OCI-LY7 (cell line): ENCODE data around the gene GLB1L. TPM values are rescaled to one million over a fixed set of nuclear protein-coding genes. Genes with fewer than 3 reads are reported as not detected.

ENCODE experiments used
- BruUV-seq: library from RNA; stranded (reverse); fragments of 400-500 nt; replicated peaks from 2 replicates; lab custom pipeline; 2021; lab: Mats Ljungman, UMichigan
- CTCF ChIA-PET: fragments of 300-600 bp; sonication (Branson Sonifier 250); formaldehyde crosslinking; loops from one replicate; lab custom pipeline; 2022; ENCODE audit warnings: antibody characterized with exemption; ENCODE audit not compliant: unreplicated experiment; lab: Charles Lee
- POLR2A ChIA-PET: fragments of 300-600 bp; sonication (Branson Sonifier 250); formaldehyde crosslinking; loops from one replicate; lab custom pipeline; 2022; ENCODE audit warnings: antibody characterized with exemption; lab: Charles Lee
- DNase-seq: peaks from one replicate; pipeline ENCODE4 v3.0.0-alpha.2; 2015; ENCODE audit warnings: low spot score
- H2AFZ ChIP-seq: fragments of 200-600 bp; sonication (generic), shearing (Covaris generic); 2 replicates; pipeline ENCODE4 v1.6.1; 2014; ENCODE audit warnings: mild to moderate bottlenecking, antibody characterized with exemption, low read length, moderate library complexity
- H3K27ac ChIP-seq: fragments of 200-600 bp; sonication (generic); 2 replicates; pipeline ENCODE4 v1.5.1; 2014; ENCODE audit warnings: mixed run types, low read depth, mild to moderate bottlenecking, moderate library complexity, low read length, inconsistent platforms; ENCODE audit not compliant: poor library complexity, severe bottlenecking
- H3K36me3 ChIP-seq: fragments of 200-600 bp; sonication (generic); 2 replicates; pipeline ENCODE4 v1.6.1; 2014; ENCODE audit warnings: mild to moderate bottlenecking, antibody characterized with exemption, low read length, moderate library complexity, mixed read lengths; ENCODE audit not compliant: insufficient read depth
- H3K4me1 ChIP-seq: fragments of 200-600 bp; sonication (generic); 2 replicates; pipeline ENCODE4 v1.5.1; 2014; ENCODE audit warnings: mild to moderate bottlenecking, low read length; ENCODE audit not compliant: insufficient read depth, poor library complexity, severe bottlenecking
- H3K4me2 ChIP-seq: fragments of 200-600 bp; sonication (generic); 2 replicates; pipeline ENCODE4 v1.6.1; 2014; ENCODE audit warnings: mild to moderate bottlenecking, low read length
- H3K4me3 ChIP-seq: fragments of 200-600 bp; sonication (generic); 2 replicates; pipeline ENCODE4 v1.5.1; 2014; ENCODE audit warnings: mild to moderate bottlenecking, low read depth, low read length; ENCODE audit not compliant: poor library complexity, severe bottlenecking
- H3K79me2 ChIP-seq: fragments of 200-600 bp; sonication (generic); 2 replicates; pipeline ENCODE4 v1.6.1; 2016; ENCODE audit warnings: low read depth, mild to moderate bottlenecking, low read length, moderate library complexity, mixed read lengths; ENCODE audit not compliant: insufficient read depth
- H3K9me2 ChIP-seq: fragments of 200-600 bp; sonication (generic); 2 replicates; pipeline ENCODE4 v1.6.1; 2016; ENCODE audit warnings: mild to moderate bottlenecking, low read length, mixed read lengths; ENCODE audit not compliant: insufficient read depth
- H3K9me3 ChIP-seq: fragments of 200-600 bp; sonication (generic); 2 replicates; pipeline ENCODE4 v1.6.1; 2014; ENCODE audit warnings: mild to moderate bottlenecking, mixed run types, low read length, mixed read lengths
- H4K20me1 ChIP-seq: fragments of 200-600 bp; sonication (generic); 2 replicates; pipeline ENCODE4 v1.6.1; 2014; ENCODE audit warnings: mild to moderate bottlenecking, antibody characterized with exemption, low read length, moderate library complexity, mixed read lengths; ENCODE audit not compliant: insufficient read depth
- CTCF ChIP-seq: fragments of 200-600 bp; sonication (generic); conservative IDR thresholded peaks from 2 replicates; pipeline ENCODE4 v1.5.1; 2014; ENCODE audit warnings: mild to moderate bottlenecking, antibody characterized with exemption, low read length, moderate library complexity, mixed read lengths
- EZH2phosphoT487 ChIP-seq: fragments of 200-600 bp; sonication (generic); IDR thresholded peaks from 2 replicates; pipeline ENCODE4 v1.6.1; 2018; ENCODE audit warnings: low read depth, borderline replicate concordance, mild to moderate bottlenecking, mixed run types, antibody characterized with exemption, low read length, moderate library complexity, mixed read lengths
- intact Hi-C: fragments of 100-400 bp; cut with micrococcal nuclease; formaldehyde crosslinking; loops from one replicate; pipeline ENCODE4 v1.10.0; 2022; ENCODE audit not compliant: unreplicated experiment
- total RNA-seq, 2 experiments: library from RNA; depleted of rRNA in 1 of 2; stranded (reverse); fragments of >200 nt in 1 of 2; shearing (Covaris generic) in 1 of 2; gene quantifications; 2 replicates each; pipeline ENCODE4 v1.2.3, GENCODE V29; 2014 to 2022

The GLB1L gene
- total RNA-seq, 2 experiments from 2014 or later, result 6.9 to 8.6 TPM

GRCh38 chr2:219250049-219250781 is 5.0 kb upstream of the GLB1L start:
- peak overlapping the region; percentile 93 for H3K4me2 ChIP-seq
- H2AFZ ChIP-seq, result no peak overlapping the region
- CTCF ChIA-PET, result interaction anchor here (2.0 to 3.3 kb wide), 2 partner anchors 28 to 45 kb away, joined by 10 to 13 read pairs; partner anchors contain the start of gene DNAJB2
- no peaks in the 10 kb centered on the region for H3K9me3 ChIP-seq
- no peak for TF ChIP-seq CTCF
- no peak for TF ChIP-seq EZH2phosphoT487
- POLR2A ChIA-PET, result interaction anchor here (0.6 to 3.5 kb wide), 11 partner anchors 8 to 310 kb away, joined by 3 to 28 read pairs (median 6); partner anchors contain the start of genes ANKZF1, ATG9A, CNPPD1 and ZFAND2B
- H3K4me3 ChIP-seq, result peak overlapping the region; percentile 84
- BruUV-seq, result TSS peak; percentile 68
- peaks cover 54% of the 10 kb centered on the region for H3K36me3 ChIP-seq
- peak overlapping the region; percentile 96 for H3K27ac ChIP-seq
- peak; percentile 40 for DNase-seq
- H3K79me2 ChIP-seq, result peaks cover 59% of the 10 kb centered on the region
- no peaks in the 10 kb centered on the region for H4K20me1 ChIP-seq
- intact Hi-C loops, result loop anchor here (10.0 kb wide), 1 partner anchor 355 kb away; no protein-coding TSS in a partner anchor
- H3K4me1 ChIP-seq, result peaks cover 78% of the 10 kb centered on the region
- H3K9me2 ChIP-seq, result no peaks in the 10 kb centered on the region

- no peaks in the 10 kb centered on the region for H3K9me3 ChIP-seq
- peak overlapping the region; percentile 84 for H3K4me3 ChIP-seq
- BruUV-seq, result no TSS peak
- no peak overlapping the region for H2AFZ ChIP-seq
- CTCF ChIA-PET, result interaction anchor here (0.7 to 3.3 kb wide), 4 partner anchors 17 to 91 kb away, joined by 4 to 13 read pairs (median 7); partner anchors contain the start of gene DNAJB2
- POLR2A ChIA-PET, result interaction anchor here (0.6 to 3.5 kb wide), 14 partner anchors 9 to 311 kb away, joined by 3 to 28 read pairs (median 6); partner anchors contain the start of genes ANKZF1, ATG9A, CNPPD1 and DNPEP
- H3K4me1 ChIP-seq, result peaks cover 76% of the 10 kb centered on the region
- no peak for TF ChIP-seq CTCF
- TF ChIP-seq EZH2phosphoT487, result no peak
- no peaks in the 10 kb centered on the region for H4K20me1 ChIP-seq
- peaks cover 54% of the 10 kb centered on the region for H3K36me3 ChIP-seq
- H3K27ac ChIP-seq, result peak overlapping the region; percentile 96
- peaks cover 59% of the 10 kb centered on the region for H3K79me2 ChIP-seq
- peak overlapping the region; percentile 93 for H3K4me2 ChIP-seq
- DNase-seq, result peak; percentile 88
- H3K9me2 ChIP-seq, result no peaks in the 10 kb centered on the region
- intact Hi-C loops, result loop anchor here (1.0 kb wide), 4 partner anchors 20 to 89 kb away; partner anchors contain the start of genes ANKZF1, ATG9A, NHEJ1 and ZFAND2B
Measured at GRCh38 chr2:219249203-219249980, 4.1 kb upstream of the GLB1L start.
